ENCODE results near the gene TCTN2. TPM values are rescaled to one million over a fixed set of nuclear protein-coding genes. Genes with fewer than 3 reads are reported as not detected.

Gene TCTN2
- polyA plus RNA-seq, 1 donor: 41.6 TPM

DNA sequence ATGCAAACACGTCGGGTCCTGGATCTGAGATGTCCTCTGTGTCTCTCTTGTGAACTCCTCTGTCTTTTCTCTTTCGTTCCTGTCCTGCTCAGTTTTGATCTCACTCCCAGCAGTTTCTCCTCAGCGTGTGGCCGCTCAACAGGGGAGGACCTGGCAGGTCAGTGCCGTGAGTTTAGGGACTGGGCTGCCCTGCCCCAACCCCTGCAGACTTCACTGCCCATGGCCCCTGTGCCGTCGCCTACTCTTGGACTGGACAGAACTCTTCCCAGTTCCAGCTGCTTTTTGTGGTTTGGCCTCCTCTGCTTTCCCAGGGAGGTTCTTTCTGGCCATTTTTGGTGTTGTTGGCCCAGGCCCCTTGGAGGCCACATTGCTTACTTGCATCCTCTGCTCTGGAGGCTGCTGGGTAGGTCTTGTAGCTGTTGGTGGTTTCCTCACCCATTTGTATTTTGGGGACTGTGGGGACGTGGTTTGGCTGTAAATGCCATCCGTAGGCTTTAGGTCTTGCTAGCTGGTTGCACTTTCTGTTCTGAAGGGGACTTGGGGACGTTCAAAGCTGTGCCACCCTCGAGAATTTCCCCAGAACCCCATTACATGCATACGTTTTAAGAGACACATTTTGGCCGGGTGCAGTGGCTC, 71.1 kb downstream of the TCTN2 start:
- no peak for DNase-seq

DNA sequence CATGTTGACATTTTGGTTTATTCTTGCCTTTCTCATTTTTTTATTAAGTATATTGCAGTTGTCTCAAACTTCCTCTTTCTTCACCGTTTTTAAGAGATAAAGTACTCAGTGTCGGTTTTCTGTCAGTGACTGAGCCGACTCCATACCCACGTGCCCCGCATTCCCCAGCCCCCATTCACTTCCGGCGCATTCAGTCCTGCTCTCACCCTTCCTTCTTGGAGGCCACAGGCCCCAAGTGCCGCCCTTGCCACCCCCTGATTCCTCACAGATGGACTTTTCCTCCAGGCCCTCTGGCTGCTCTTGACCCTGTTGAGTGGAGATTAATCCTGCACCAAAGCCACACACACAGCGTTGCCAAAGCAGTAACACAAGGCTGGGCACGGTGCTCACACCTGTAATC, 72.1 kb downstream of the TCTN2 start:
- DNase-seq: no peak

DNA sequence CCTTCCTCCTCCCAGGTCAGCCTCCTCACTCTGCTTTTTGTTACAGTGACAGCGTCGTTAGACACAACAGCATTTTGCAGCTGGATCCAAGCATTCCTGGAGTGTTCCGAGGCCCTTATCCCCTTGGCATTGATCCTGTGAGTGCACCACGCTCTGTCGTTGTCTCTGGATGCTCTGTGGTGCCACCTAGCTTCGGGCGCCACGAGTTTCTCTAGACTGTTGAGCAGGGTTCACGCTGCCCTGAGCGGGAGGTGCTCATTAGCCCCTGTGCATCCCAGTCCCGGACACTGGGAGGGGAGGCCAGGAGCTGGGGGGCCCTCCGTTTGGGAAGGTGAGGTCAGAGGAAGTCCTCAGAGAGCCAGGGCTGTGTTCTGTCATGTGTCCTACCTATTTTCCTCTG, 73.9 kb downstream of the TCTN2 start:
- DNase-seq: no peak

GRCh38 chr12:123747309-123747708, 76.4 kb downstream of the TCTN2 start:
- DNase-seq: no peak

DNA sequence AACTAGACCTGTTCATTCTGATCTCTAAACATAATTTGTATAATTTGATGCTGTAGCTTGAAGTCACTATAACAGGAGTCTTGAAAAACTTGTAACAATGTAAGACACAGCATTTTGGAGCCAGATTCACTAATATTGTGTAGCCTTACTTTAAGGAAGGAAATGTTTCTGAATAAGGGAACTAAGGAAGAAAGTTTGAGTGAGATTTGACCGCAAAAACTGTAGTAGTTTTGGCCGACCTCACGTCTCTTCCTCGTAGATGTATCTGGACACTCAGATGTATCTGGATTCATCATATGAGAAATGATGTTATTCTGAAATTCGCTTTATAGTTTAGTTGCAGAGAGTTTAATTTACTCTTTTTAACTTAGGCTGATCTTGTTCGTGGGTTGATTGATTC, 77.2 kb downstream of the TCTN2 start:
- DNase-seq: no peak

GRCh38 chr12:123748661-123749060, 77.7 kb downstream of the TCTN2 start:
- no peak for DNase-seq

DNA sequence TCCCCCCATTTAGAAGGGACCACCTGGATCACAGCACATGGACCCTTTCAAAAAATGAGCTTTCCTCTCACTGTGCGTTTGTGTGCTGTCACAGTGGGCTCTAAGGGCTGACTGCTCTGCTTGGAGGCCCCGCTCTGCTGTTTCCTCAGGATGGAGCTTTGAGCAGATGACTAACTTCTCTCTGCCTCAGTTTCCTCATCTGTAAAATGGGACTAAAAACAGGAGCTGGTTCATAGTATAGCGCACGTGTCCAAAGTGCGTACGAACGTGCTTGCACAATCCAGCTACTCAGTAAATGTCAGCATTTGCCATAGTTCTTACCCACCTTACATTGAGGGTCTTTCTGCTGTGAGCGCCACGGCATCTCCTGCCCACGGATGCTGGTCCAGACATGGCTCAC, 78.4 kb downstream of the TCTN2 start:
- no peak for DNase-seq

GRCh38 chr12:123750159-123750656, 79.3 kb downstream of the TCTN2 start:
- DNase-seq: no peak

GRCh38 chr12:123752046-123752445, 81.1 kb downstream of the TCTN2 start:
- DNase-seq: no peak

GRCh38 chr12:123754041-123754772, 83.3 kb downstream of the TCTN2 start:
- no peak for DNase-seq

GRCh38 chr12:123757561-123757960, 86.6 kb downstream of the TCTN2 start:
- no peak for DNase-seq

Other genes starting within 250 kb of the TCTN2 start
- gene RILPL2, start 234.4 kb upstream of the TCTN2 start, polyA plus RNA-seq (ENCODE audit: insufficient read length): 5.3 TPM
- 42.6 TPM for gene SNRNP35, start 213.0 kb upstream of the TCTN2 start, polyA plus RNA-seq (ENCODE audit: insufficient read length)
- 22.1 TPM for gene RILPL1, start 137.4 kb upstream of the TCTN2 start, polyA plus RNA-seq (ENCODE audit: insufficient read length)
- gene TMED2, start 86.6 kb upstream of the TCTN2 start, polyA plus RNA-seq (ENCODE audit: insufficient read length): 222 TPM
- 47.5 TPM for gene DDX55, start 69.0 kb upstream of the TCTN2 start, polyA plus RNA-seq (ENCODE audit: insufficient read length)
- gene EIF2B1, start 37.4 kb upstream of the TCTN2 start, polyA plus RNA-seq (ENCODE audit: insufficient read length): 71.5 TPM
- 48.3 TPM for gene GTF2H3, start 37.3 kb upstream of the TCTN2 start, polyA plus RNA-seq (ENCODE audit: insufficient read length)
- 32.1 TPM for gene ATP6V0A2, start 41.2 kb downstream of the TCTN2 start, polyA plus RNA-seq (ENCODE audit: insufficient read length)
- gene DNAH10, start 91.2 kb downstream of the TCTN2 start, polyA plus RNA-seq (ENCODE audit: insufficient read length): 7.5 TPM